Neutrophil (primary cell): ENCODE results near the gene SH3PXD2B.
A peak's percentile ranks its signal among the peaks of the same experiment; 100 is the strongest.

Experiments
- H3K27ac ChIP-seq: fragments of 200-600 bp; sonication (generic); 2 replicates; pipeline ENCODE4 v1.5.1; 2016; ENCODE audit warnings: mild to moderate bottlenecking, moderate library complexity
- H3K27me3 ChIP-seq: fragments of 200-600 bp; sonication (generic); 2 replicates; pipeline ENCODE4 v1.6.0; 2016; ENCODE audit warnings: mild to moderate bottlenecking
- H3K36me3 ChIP-seq: fragments of 200-600 bp; sonication (generic); 2 replicates; pipeline ENCODE4 v1.5.1; 2017
- H3K4me1 ChIP-seq, 2 experiments: fragments of 200-600 bp in 1 of 2; sonication (generic) in 1 of 2; 1 replicate in 1 of 2; 2 replicates in 1 of 2; pipeline versions ENCODE4 v1.5.1 to v1.6.1; 2013 to 2016; ENCODE audit warnings: low read depth in 1 of 2, low read length in 1 of 2, mild to moderate bottlenecking in 1 of 2, moderate library complexity in 1 of 2; ENCODE audit not compliant: control insufficient read depth in 1 of 2, insufficient read depth in 1 of 2
- H3K4me3 ChIP-seq, 2 experiments: fragments of 200-600 bp in 1 of 2; sonication (generic) in 1 of 2; 1 replicate in 1 of 2; 2 replicates in 1 of 2; pipeline ENCODE4 v1.5.1; 2013 to 2016; ENCODE audit warnings: low read depth in 1 of 2, low read length in 1 of 2, mild to moderate bottlenecking in 1 of 2, moderate library complexity in 1 of 2
- H3K9me3 ChIP-seq: fragments of 200-600 bp; sonication (generic); 2 replicates; pipeline ENCODE4 v1.5.1; 2016
- TF ChIP-seq, protein P1 (sequence below): fragments of 200-600 bp; sonication (generic); IDR thresholded peaks from 2 replicates; pipeline ENCODE4 v1.5.1; 2016; ENCODE audit warnings: antibody characterized with exemption

Gene SH3PXD2B

GRCh38 chr5:172383191-172383802 is 71.0 kb downstream of the SH3PXD2B start:
- H3K4me3 ChIP-seq: no peak overlapping the region
- peaks cover 26 to 32% of the 10 kb centered on the region in 2 experiments for H3K4me1 ChIP-seq
- no peak overlapping the region for H3K27ac ChIP-seq
- TF ChIP-seq, protein P1, sequence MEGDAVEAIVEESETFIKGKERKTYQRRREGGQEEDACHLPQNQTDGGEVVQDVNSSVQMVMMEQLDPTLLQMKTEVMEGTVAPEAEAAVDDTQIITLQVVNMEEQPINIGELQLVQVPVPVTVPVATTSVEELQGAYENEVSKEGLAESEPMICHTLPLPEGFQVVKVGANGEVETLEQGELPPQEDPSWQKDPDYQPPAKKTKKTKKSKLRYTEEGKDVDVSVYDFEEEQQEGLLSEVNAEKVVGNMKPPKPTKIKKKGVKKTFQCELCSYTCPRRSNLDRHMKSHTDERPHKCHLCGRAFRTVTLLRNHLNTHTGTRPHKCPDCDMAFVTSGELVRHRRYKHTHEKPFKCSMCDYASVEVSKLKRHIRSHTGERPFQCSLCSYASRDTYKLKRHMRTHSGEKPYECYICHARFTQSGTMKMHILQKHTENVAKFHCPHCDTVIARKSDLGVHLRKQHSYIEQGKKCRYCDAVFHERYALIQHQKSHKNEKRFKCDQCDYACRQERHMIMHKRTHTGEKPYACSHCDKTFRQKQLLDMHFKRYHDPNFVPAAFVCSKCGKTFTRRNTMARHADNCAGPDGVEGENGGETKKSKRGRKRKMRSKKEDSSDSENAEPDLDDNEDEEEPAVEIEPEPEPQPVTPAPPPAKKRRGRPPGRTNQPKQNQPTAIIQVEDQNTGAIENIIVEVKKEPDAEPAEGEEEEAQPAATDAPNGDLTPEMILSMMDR: no peak
- H3K36me3 ChIP-seq: no peaks in the 10 kb centered on the region
- no peaks in the 10 kb centered on the region for H3K9me3 ChIP-seq
- no peaks in the 10 kb centered on the region for H3K27me3 ChIP-seq

DNA sequence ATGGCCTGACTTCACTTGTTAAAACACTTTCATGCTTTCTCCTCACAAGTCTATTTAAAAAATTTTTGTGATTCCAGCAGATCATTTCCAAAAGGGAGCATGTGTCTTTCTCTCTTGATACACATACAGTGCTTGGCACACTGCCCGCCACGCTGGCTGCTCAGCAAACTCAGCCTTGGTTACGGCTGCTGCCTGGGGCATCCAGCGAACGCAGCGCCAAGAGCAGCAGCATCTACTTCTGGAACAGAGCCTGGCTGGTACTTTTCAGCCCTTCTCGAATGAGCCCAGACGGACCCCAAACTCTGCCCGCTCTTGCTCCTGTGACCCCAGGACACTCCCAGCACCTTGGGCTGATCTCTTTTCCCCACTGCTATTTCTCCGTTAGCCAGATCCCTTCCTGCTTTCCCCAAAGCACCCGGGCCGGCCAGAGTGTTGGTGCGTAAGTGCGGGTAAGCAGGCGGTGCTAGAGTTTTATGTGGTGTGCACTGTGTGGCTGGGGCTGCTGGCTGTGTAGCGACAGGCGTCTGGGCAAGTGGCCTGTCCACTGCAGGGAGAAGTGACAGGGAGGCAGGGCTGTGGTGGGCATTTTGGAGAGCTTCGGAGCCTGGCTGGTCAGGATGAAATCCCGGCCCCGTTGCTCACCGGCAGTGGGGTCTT is 73.2 kb downstream of the SH3PXD2B start:
- H3K27ac ChIP-seq: peak overlapping the region; percentile 59

GRCh38 chr5:172380301-172380986 is 73.9 kb downstream of the SH3PXD2B start:
- Histone ChIP-seq H3K36me3 (no peaks in the 10 kb centered on the region), H3K27me3 (no peaks in the 10 kb centered on the region), H3K27ac (peak overlapping the region; percentile 59), H3K4me1 (peaks cover 26 to 39% of the 10 kb centered on the region in 2 experiments), H3K9me3 (no peaks in the 10 kb centered on the region), H3K4me3 (peak overlapping the region; percentile 20 to 26)
- TF ChIP-seq, protein P1: no peak

More for the DNA sequence above, 73.2 kb downstream of the SH3PXD2B start:
- Histone ChIP-seq H3K27me3 (no peaks in the 10 kb centered on the region), H3K9me3 (no peaks in the 10 kb centered on the region), H3K36me3 (no peaks in the 10 kb centered on the region), H3K4me1 (peaks cover 26 to 39% of the 10 kb centered on the region in 2 experiments), H3K4me3 (peak overlapping the region; percentile 20 to 26)
- TF ChIP-seq, protein P1: no peak

GRCh38 chr5:172379481-172379880 is 74.8 kb downstream of the SH3PXD2B start:
- Histone ChIP-seq H3K27ac (peak overlapping the region; percentile 59), H3K36me3 (no peaks in the 10 kb centered on the region), H3K27me3 (no peaks in the 10 kb centered on the region), H3K9me3 (no peaks in the 10 kb centered on the region), H3K4me1 (peaks cover 26 to 39% of the 10 kb centered on the region in 2 experiments), H3K4me3 (no peak overlapping the region)
- TF ChIP-seq, protein P1: no peak

- no peak overlapping the region for H3K27ac ChIP-seq
- TF ChIP-seq, protein P1: no peak
Measured at GRCh38 chr5:172377856-172378255, 76.5 kb downstream of the SH3PXD2B start.

More at GRCh38 chr5:172377856-172378255, 76.5 kb downstream of the SH3PXD2B start:
- Histone ChIP-seq H3K27me3 (no peaks in the 10 kb centered on the region), H3K36me3 (no peaks in the 10 kb centered on the region), H3K4me3 (no peak overlapping the region), H3K4me1 (peaks cover 26 to 39% of the 10 kb centered on the region in 2 experiments), H3K9me3 (no peaks in the 10 kb centered on the region)
